GM18520 (cell line): ENCODE results near the gene GNG12.
"Not testable (repeated sequence)": the region's sequence is repeated elsewhere in the genome, so short reads cannot be mapped to it uniquely, and the experiment has no call there.

Experiments
- ATAC-seq: cut with Tn5 transposase; IDR thresholded peaks from one replicate; pipeline ENCODE4 v1.9.1; 2021; ENCODE audit not compliant: unreplicated experiment

Gene GNG12

DNA sequence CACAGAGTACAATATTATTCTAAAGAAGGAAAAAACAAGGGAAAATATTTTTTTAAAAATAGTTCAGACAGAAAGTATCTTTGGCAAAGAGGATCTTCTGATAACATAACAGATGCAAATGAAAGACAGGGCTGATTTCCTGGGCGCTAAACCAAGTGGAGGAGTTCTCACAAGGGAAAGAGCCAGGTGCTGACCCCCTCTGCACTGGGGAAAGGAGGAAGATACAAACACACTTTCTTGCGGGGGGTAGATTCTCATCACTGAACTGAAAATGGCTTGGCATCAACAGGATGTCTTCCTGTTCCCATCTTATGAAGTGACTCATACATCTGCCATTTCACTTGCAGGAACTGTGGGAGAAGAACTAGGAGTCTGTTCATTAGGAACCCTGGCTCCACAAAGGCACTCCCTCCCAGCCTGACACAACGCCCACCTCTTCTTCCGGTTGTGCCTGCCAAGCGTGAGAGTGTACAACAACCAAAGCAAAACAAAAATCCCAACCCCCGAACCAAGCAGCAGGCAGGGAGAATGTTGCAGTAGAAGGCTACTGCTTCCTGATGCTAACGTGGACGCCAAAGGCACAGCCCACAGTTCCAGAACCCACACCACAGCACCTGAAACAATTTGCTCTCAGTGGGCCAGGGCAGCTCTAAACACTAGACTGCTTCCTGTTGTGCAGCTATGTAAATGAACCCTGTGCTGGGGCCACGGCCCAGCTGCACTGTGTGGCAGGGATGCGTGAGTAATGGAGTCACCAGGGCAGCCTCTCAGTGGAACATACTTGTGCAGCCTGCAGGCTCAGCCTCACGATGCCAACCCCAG lies 97.2 kb downstream of the GNG12 start:
- ATAC-seq: peak; percentile 92

DNA sequence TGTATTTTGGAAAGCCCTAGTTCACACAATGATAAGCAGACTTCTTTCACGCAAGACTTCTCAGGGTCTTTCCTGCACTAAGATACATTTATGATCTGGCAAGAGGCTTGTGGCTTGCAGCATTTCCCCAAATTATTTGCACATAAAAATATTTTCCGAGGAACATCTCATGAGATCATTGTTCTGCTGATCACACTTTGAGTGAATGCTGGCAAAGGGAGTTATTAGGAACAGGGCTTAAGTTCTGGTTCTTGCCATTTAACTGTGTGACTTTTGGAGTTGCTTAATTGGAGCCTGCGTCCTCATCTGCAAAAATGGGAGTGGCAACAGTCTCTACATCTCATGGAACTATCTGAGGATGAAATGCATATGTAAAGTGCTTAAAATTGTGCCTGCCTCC lies 98.1 kb downstream of the GNG12 start:
- no peak for ATAC-seq

DNA sequence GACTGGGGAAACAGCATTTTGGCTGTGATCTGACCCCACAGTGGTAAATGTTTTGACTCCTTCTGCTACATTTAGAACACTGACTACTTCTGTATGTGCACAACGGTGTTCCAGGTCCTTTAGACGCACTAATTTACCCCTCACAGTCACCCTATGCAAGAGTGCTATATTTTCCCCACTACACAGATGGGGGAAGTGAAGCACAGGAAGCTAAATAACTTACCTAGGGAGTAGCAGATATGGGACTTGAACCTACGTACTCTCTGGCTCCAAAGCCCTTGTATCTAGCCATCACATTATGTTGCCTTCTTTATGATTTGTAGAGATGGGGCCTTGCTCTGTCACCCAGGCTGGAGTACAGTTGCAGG lies 99.0 kb downstream of the GNG12 start:
- no peak for ATAC-seq

DNA sequence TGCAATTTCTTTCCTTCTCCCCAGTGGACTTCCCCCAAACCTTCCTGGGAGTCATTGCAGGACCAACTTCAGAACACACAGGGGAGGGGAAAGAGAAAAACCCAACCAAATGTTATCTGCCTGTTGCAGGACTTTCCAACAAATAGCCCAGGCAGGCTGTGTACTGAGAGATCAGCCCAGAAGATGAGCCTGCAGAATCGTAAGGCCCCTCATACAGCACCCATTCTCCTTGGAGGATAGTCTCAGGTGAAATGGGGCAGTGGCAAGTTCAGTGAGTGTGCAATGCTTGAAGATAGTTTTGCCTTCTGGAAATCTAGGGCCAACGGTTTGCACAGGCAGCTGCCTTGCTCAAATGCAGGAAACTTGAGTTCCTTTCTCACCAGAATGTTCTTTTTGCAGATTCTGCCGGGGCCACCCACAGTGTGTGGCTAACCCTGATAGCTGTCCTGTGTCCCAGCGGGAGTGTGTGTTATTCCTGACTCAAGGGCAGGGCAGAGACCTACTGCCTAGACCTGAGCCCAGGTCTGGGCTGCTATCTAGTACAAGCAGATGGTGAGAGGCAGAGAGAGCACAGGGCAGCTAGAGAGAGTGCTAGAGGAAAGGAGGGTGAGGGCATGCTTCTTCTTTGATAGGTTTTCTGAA lies 99.5 kb downstream of the GNG12 start:
- ATAC-seq: no peak

DNA sequence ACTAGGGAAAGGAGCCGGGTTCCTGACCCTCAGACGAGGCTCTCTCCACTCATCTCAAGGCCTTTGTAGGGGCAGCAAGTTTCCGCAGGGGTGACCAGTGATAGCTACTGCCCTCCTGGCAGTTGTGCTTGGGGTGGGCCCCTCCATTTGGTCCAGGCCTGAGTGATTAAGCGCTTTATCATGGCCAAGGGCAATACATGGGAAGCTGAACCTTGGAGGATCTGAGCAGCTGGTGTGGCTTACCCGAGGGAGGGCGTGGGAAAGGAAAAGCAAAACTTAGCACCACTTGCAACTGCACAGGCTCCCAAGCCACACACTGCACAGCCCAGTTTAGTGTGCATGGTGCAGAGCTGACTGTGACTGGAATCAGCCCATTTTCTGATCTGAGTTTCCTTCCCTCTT lies 100.5 kb downstream of the GNG12 start:
- ATAC-seq: no peak

DNA sequence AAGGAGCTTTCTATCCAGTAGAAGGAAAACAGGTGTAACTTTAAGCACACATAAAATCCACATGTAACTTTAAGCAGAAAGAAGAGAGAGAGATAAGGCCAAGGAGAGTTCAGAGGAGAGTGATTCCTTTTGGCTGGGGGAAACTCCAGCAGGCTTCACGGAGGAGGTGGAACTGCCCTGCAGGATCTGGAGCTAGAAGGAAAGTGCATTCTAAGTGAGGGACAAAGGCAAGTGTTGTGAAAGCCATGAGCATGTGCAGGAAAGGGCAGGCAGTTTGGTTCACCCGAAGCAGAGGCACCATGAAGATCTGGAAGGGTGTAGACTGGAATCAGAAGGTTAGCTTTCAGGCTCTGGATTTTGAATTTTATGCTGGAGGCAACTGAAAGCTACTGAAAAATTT lies 101.9 kb downstream of the GNG12 start:
- ATAC-seq: no peak

DNA sequence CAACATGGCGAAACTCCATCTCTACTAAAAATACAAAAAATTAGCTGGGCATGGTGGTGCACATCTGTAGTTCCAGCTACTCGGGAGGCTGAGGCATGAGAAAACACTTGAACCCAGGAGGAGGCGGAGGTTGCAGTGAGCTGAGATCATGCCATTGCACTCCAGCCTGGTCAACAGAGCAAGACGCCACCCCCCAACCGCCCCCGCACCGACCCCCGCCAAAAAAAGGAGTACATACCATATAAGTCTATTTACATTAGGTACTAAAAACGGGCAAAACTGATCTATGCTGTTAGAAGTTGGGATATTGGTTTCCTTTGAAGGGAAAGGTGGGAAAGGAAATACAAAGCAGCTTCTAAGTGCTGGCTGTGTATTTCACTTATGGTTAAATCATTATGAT lies 103.0 kb downstream of the GNG12 start:
- ATAC-seq: not testable (repeated sequence)

DNA sequence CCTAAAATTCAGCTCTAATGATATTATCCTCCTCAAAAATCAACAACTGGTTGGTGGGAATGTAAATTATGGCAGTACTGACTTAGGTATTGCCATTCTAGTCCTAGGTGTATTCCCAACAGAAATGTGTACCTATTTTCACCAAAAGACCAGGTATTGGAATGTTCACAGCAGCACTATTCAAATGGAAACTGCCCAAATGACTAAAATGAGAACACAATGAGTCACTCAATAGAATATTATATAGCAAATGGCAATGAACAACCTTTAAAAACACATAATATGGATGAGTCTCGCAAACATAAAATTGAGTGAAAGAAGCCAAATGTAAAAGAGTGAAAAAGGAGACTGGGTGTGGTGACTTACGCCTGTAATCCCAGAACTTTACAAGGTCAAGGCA lies 103.4 kb downstream of the GNG12 start:
- ATAC-seq: no peak

DNA sequence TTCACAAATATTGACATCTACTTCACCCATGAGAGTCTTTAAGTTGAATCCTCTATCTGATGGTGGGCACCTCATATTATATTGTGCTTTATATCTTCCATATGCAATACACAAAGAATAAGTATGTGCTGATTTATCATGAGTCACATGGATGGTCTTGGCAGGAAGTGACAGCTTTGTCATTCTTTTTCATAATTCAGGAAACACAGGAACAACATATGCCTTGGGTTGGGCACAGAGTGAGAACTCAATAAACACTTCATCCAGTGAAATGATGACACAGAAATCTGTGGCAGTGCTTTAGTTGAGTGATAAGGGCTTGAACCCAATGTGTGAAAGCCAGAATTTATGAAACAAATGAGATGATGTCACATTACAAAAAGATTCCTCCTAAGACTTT lies 107.0 kb downstream of the GNG12 start:
- ATAC-seq: no peak

DNA sequence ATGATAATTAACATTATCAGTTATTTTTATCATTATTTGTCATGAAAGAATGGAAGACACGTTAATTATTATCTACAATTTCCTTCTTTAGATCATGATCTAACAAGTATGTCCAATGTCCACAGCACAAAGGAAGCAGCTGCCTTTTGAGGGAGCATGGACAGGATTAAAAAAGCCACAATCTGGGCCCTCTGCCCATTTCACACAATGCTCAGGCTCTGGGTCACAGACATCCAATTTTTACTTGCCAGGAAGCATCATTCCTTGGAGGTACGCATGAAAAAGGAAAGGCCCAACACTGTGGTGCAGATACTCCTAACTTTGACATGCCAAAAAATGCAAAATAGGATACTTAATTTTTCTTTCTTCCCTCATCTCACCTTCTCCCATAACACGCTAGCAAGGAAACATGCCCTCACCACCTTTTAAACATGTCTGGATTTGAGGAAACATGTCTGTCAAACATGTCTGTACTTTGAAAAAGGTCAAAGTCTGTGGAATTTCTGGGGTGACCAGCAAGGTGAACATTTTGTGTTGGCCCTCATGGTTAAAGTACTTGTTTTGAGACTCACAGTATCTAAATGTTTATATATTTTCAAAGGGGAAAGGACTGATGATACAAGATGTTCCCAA lies 108.2 kb downstream of the GNG12 start:
- ATAC-seq: no peak

DNA sequence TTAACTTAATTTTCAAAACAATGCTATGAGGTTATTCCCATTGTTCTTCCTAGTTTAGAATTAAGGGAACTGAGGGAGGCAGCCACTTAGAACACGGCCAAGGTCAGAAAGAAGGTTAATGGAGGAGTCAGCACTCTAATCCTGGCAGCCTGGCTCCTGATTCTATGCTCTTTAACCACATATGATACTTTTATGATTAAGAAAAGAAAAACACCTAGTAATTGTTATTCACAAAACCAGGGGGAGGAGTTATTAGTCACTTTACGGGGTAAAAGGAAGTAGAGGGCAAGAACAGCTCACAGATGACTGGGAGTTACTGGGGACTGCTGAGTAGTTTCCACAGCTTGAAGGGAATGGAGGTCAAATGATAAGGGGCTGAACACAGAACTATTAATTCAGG lies 109.6 kb downstream of the GNG12 start:
- ATAC-seq: peak; percentile 87

DNA sequence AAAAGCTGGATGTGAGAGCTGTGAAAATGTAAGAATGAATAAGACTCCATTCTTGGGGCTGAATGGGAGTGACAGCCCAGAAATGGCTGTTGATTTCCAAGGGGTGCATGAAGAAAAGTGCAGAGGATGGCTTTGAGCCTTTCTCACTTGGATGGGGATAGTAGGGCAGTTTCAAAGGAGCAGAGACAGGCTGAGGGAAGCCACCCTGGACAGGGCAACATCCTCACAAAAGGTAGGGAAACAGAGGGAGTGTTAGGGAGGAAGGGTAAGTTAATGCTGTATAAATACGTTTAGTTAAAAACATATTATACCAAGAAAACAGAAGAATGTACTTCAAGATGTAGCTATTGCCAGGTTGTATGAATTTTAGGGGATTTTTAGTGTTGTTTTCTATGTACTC lies 110.1 kb downstream of the GNG12 start:
- ATAC-seq: no peak

DNA sequence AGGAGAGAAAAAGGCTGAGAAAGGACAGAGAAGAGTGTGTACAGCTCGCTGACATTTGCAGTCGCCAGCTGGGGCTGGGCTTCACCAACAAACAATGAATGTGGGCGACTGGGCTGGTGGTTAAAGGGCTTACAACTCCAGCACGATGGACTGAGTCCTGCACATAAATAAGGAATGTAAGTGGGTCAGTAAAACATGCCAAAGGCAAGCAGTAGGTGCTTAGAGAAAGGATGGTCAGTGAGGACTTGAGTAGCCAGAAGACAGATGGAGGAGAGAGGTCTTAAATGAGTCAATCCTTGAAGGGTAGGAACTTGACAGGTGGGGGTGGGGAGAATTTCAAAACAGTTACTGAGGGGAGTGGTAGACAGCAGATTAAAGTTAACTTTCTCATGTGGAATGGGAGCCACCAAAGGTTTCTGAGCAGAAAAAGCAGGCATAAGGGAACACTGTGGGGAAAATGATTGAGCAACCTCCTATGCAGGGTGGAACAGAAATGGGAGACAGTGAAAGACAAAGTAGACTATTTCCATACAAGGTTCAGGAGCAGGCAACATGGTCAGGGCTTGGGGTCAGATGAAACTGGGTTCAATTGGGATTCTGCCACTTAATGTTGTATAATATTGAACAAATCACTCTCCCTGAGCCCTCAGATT lies 110.8 kb downstream of the GNG12 start:
- ATAC-seq: no peak

DNA sequence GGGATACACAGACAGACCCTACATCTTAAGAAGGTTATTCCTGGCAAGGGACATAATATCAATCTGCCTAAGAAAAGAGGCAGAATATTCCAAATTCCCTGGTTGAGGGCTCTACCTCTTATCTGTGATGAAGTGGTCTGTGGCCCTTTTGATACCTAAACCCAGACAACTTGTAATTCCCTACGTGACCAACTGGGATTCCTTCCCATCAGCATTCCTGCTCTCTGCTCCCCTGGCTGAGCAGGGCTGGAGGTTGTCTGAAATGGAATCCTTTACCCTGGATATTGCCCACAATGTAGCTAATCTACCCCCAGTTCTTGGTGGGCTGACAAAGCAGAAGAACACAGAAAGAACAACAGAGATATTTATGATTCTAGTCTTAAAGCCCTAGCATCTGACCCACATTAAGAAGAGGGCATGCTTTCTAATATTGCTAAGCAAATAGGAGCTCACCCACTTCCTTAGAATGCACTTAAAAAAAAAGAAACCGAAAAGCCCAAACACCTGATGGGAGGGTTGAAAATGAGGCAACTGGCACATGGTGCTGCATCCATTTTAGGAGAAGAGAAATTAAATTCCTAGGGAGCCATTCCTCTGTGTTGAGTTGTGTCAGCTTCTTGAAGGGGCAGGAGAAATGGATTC lies 111.5 kb downstream of the GNG12 start:
- ATAC-seq: no peak

DNA sequence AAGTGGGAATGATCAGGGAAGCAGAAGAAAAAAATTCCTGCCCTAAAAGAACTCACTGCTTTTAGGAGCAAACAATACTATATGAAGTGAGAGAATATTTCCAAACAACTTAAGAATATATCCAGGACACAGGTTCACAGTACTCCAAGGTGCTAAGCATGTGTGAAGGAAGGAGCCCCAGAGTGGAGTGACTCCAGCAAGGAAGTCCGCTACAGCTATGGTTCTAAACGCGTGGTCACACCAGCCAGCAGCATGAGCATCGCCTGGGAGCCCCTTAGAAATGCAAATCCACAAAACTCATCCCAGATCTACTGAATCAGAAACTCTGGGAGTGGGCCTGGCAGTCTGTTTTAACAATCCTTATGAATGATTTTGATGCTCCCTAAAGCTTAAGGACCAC lies 112.2 kb downstream of the GNG12 start:
- no peak for ATAC-seq

DNA sequence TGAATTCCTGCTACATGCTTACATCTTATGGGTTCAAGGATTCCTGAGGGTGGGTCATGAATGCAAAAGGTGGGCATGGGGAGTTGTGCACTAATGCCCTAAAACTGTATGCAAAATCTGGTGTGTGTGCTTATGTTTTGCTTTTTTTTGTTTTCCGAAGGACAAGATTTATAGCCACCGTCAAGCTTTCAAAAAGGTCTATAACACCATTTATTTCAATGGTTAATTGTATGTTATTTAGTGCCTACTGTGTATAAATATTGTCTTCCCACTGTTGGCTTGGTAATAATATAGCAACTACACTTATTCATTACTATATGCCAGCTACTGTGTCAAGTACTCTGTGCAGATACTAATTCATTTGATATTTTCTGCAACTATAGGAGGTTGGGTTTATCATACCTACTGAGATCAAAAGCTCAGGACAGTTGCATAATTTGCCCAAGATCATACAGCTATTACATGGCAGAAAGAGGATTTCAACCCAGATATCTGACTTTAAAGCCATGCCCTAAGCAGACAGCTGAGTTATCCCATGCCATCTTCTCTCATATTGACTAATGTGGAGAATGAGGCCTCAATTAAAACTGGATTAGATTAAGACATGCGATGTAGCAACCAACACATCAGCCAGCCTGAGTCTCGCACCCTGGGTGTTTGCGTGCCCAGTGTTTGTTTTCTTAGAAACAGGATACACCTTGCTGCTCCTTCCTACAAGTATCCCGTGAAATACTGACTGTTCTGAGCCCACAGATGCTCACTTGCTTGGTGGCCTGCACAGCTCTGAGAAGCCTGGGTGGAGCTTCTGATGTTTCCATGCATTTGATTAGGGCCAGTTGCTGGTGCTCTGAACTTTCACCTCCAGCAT lies 113.7 kb downstream of the GNG12 start:
- ATAC-seq: no peak

DNA sequence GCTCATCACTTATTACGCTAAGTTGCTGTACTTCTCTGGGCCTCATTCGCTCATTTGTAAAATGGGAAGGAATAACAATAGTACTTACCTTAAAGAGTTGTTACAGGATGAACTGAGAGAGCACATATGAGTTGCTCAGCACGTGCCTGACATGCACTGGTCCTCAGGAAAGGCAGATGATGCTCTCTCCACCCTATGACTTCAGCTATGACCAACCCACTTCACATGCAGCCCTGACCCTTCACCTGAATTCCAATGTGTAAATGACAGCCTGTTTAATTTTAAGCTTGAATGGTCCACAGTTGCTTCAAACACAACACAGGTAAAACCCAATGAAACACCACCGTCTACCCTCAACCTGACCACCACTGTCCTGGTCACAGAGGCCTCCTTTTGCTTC lies 115.4 kb downstream of the GNG12 start:
- ATAC-seq: no peak

DNA sequence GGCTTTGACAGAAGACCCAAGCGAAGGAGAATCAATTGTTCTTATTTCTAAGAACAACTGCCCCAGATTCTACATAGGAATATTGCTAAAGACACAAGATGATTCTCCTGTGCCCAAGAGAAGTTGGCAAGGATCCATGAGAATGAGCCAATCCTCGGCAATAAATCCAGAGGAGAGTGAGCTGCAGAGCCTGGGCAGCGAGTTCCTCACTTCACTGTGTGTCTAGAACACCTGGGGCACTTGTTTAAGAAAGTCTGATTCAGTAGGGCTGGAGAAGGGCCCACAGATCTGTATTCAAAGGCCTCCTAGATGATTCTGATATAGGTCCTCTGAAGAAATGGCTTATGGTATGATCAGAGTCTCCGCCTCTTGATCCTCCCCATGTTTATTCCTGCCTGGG lies 116.5 kb downstream of the GNG12 start:
- no peak for ATAC-seq

DNA sequence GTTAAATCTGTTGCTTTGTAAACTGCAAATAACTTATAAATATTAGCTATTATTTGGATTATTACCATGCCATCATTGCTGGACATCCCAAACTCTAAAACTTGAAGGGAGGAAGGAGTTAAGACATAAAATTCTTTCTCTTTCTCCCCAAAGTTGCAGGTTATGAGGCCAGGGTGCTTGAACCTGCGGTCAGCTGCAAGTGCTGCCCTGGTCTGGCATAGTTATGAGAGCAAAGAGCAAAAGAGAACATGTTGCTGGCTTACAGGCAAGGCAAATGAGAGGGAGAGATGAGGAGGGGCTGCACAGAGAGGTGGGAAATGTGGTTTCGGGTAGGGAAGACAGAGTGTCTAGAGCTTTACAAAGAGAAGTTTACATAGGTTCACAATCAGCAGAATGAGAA lies 117.4 kb downstream of the GNG12 start:
- no peak for ATAC-seq

DNA sequence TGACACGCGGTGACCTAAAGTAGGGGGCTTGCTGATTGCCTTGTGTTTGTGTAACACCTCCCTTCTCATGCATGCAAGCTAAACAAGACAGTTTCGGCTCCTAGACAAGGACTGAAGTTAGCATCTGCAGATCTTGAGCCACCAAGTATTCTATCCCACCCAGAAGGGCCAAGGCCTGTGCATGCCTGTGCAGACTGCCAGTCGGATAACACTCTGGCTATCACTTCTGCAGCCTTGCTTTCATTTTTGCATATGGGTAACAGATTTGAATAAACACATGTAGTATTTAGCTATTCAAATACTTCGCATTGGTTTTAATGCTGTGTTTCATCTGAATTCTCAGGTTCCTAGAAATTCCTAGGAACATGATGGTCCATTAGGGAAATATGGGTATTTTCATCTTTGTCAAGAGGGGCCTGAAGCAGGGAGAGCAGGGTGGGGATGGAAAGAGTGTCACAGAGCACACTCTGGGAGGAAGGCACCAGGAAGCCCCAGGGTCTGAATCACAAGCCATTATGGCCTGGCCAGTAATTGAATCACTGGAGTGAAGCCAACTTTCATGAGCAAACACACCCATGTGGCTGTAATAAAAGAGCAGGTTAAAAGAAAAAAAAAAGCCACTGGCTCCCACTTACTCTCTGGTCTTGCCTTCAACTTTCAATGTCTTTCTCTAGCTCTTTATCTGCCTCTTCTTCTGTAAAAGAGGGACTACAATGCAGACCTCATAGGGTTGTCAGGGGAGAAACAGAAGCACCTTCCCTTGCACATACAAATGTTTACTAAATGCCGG lies 120.0 kb downstream of the GNG12 start:
- no peak for ATAC-seq
